ENCODE measurements around the gene RNU11. TPM values are rescaled to one million over a fixed set of nuclear protein-coding genes. Genes with fewer than 3 reads are reported as not detected.
A peak's percentile ranks its signal among the peaks of the same experiment; 100 is the strongest.

RNU11 gene
- total RNA-seq, 2 experiments from 2014 or later: not detected

GRCh38 chr1:28668191-28668955 is 20.0 kb downstream of the RNU11 start, which contains the start of gene GMEB1:
Gene GMEB1 (plus strand): TSS chr1:28668784. CDS start chr1:28683613, 14,829 bp downstream.
- Histone ChIP-seq H2AFZ (ENCODE audit: low read length) (peak within 1 kb of the TSS; percentile 94), H3K9me2 (ENCODE audit: insufficient read depth, low read length) (no peaks in the 10 kb centered on the region), H4K20me1 (ENCODE audit: insufficient read depth, low read length) (no peaks in the 10 kb centered on the region), H3K9me3 (ENCODE audit: low read length) (no peaks in the 10 kb centered on the region), H3K27ac (ENCODE audit: low read depth, low read length, poor library complexity, severe bottlenecking) (peak within 1 kb of the TSS; percentile 93), H3K4me1 (ENCODE audit: insufficient read depth, low read length, poor library complexity, severe bottlenecking) (peaks cover 13% of the 10 kb centered on the region), H3K4me2 (ENCODE audit: low read length) (peak within 1 kb of the TSS; percentile 95), H3K79me2 (ENCODE audit: insufficient read depth, low read depth, low read length) (peaks cover 31% of the 10 kb centered on the region), H3K4me3 (ENCODE audit: low read depth, low read length, poor library complexity, severe bottlenecking) (peak within 1 kb of the TSS; percentile 87), H3K36me3 (ENCODE audit: insufficient read depth, low read length) (no peaks in the 10 kb centered on the region)
- ChIA-PET CTCF (ENCODE audit: unreplicated experiment) (no interaction called here), POLR2A (interaction anchor here (0.5 to 2.4 kb wide), 11 partner anchors 13 to 1959 kb away, joined by 3 to 30 read pairs (median 3); partner anchors contain the start of genes MED18, TAF12 and YTHDF2)
- peak; percentile 93 for DNase-seq (ENCODE audit: low spot score)
- no peak for TF ChIP-seq EZH2phosphoT487 (IDR thresholded peaks at IDR 0.05; ENCODE audit: borderline replicate concordance, low read depth, low read length)
- no peak for TF ChIP-seq CTCF (conservative IDR thresholded peaks at IDR 0.05; ENCODE audit: low read length)
- intact Hi-C loops (cut with micrococcal nuclease; ENCODE audit: unreplicated experiment): loop anchor here (1.0 kb wide), 1 partner anchor 20 kb away; the partner anchor contains the start of gene RNU11
- TSS peak; percentile 74 for BruUV-seq (replicated peaks)

GRCh38 chr1:28668956-28669723 is 20.7 kb downstream of the RNU11 start:
- POLR2A ChIA-PET: interaction anchor here (0.6 to 2.4 kb wide), 9 partner anchors 9 to 341 kb away, joined by 3 to 30 read pairs (median 3); partner anchors contain the start of genes MED18, TAF12 and YTHDF2
- Histone ChIP-seq H3K4me3 (ENCODE audit: low read depth, low read length, poor library complexity, severe bottlenecking) (peak overlapping the region; percentile 87), H3K4me2 (ENCODE audit: low read length) (peak overlapping the region; percentile 75), H3K9me3 (ENCODE audit: low read length) (no peaks in the 10 kb centered on the region), H3K27ac (ENCODE audit: low read depth, low read length, poor library complexity, severe bottlenecking) (peak overlapping the region; percentile 93), H4K20me1 (ENCODE audit: insufficient read depth, low read length) (no peaks in the 10 kb centered on the region), H3K4me1 (ENCODE audit: insufficient read depth, low read length, poor library complexity, severe bottlenecking) (peaks cover 13% of the 10 kb centered on the region), H3K79me2 (ENCODE audit: insufficient read depth, low read depth, low read length) (peaks cover 37% of the 10 kb centered on the region), H3K9me2 (ENCODE audit: insufficient read depth, low read length) (no peaks in the 10 kb centered on the region), H3K36me3 (ENCODE audit: insufficient read depth, low read length) (no peaks in the 10 kb centered on the region), H2AFZ (ENCODE audit: low read length) (no peak overlapping the region)
- TF ChIP-seq EZH2phosphoT487 (IDR thresholded peaks at IDR 0.05; ENCODE audit: borderline replicate concordance, low read depth, low read length) (no peak), CTCF (conservative IDR thresholded peaks at IDR 0.05; ENCODE audit: low read length) (no peak)
- BruUV-seq (replicated peaks): TSS peak; percentile 96
- intact Hi-C loops (cut with micrococcal nuclease; ENCODE audit: unreplicated experiment): loop anchor here (1.0 kb wide), 2 partner anchors 21 to 68 kb away; partner anchors contain the start of gene RNU11
- peak; percentile 82 for DNase-seq (ENCODE audit: low spot score)
- CTCF ChIA-PET (ENCODE audit: unreplicated experiment): interaction anchor here (0.9 kb wide), 1 partner anchor 26 kb away, joined by 3 read pairs; no protein-coding TSS in a partner anchor
